GM19468 (cell line): ENCODE results near the gene MBD2.
A peak's percentile ranks its signal among the peaks of the same experiment; 100 is the strongest.
"Not testable (repeated sequence)": the region's sequence is repeated elsewhere in the genome, so short reads cannot be mapped to it uniquely, and the experiment has no call there.

Source experiments
- ATAC-seq: cut with Tn5 transposase; IDR thresholded peaks from one replicate; pipeline ENCODE4 v1.9.1; 2021; ENCODE audit warnings: mild to moderate bottlenecking, moderate library complexity, moderate number of reproducible peaks; ENCODE audit not compliant: unreplicated experiment; ENCODE audit errors: extremely low read depth

Gene MBD2

GRCh38 chr18:54157646-54158385 lies 66.7 kb downstream of the MBD2 start:
- ATAC-seq = no peak

- no peak for ATAC-seq
Observed at GRCh38 chr18:54155412-54155811, 69.1 kb downstream of the MBD2 start.

GRCh38 chr18:54154231-54154630 lies 70.2 kb downstream of the MBD2 start:
- no peak for ATAC-seq

- ATAC-seq = no peak
Observed at GRCh38 chr18:54151376-54151775, 73.1 kb downstream of the MBD2 start.

GRCh38 chr18:54150226-54150625 lies 74.2 kb downstream of the MBD2 start:
- no peak for ATAC-seq

- peak; percentile 50 for ATAC-seq
Observed at GRCh38 chr18:54149078-54149697, 75.3 kb downstream of the MBD2 start.

- ATAC-seq = no peak
Observed at GRCh38 chr18:54148678-54149077, 75.8 kb downstream of the MBD2 start.

GRCh38 chr18:54148151-54148550 lies 76.3 kb downstream of the MBD2 start:
- ATAC-seq = no peak

GRCh38 chr18:54147439-54147838 lies 77.0 kb downstream of the MBD2 start:
- peak; percentile 70 for ATAC-seq

GRCh38 chr18:54141041-54141608 lies 83.3 kb downstream of the MBD2 start:
- ATAC-seq = no peak

GRCh38 chr18:54140641-54141040 lies 83.8 kb downstream of the MBD2 start:
- ATAC-seq = no peak

GRCh38 chr18:54135216-54135615 lies 89.3 kb downstream of the MBD2 start:
- no peak for ATAC-seq

- ATAC-seq = no peak
Observed at GRCh38 chr18:54134053-54134452, 90.4 kb downstream of the MBD2 start.

GRCh38 chr18:54130631-54131030 lies 93.8 kb downstream of the MBD2 start:
- no peak for ATAC-seq

- ATAC-seq = no peak
Observed at GRCh38 chr18:54130177-54130576, 94.3 kb downstream of the MBD2 start.

- no peak for ATAC-seq
Observed at GRCh38 chr18:54129448-54130067, 94.9 kb downstream of the MBD2 start.

GRCh38 chr18:54127759-54128378 lies 96.6 kb downstream of the MBD2 start:
- ATAC-seq = peak; percentile 61

GRCh38 chr18:54125429-54125828 lies 99.0 kb downstream of the MBD2 start:
- no peak for ATAC-seq

- ATAC-seq = not testable (repeated sequence)
Observed at GRCh38 chr18:54123720-54124440, 100.6 kb downstream of the MBD2 start.

- ATAC-seq = peak; percentile 80
Observed at GRCh38 chr18:54119524-54120019, 104.9 kb downstream of the MBD2 start.
